HG03520 (cell line): ENCODE results near the gene UGGT2.
"Not testable (repeated sequence)": the region's sequence is repeated elsewhere in the genome, so short reads cannot be mapped to it uniquely, and the experiment has no call there.

Experiments used
- ATAC-seq: cut with Tn5 transposase; IDR thresholded peaks from one replicate; pipeline ENCODE4 v1.9.1; 2021; ENCODE audit warnings: mild to moderate bottlenecking, moderate library complexity; ENCODE audit not compliant: unreplicated experiment

The UGGT2 gene

DNA sequence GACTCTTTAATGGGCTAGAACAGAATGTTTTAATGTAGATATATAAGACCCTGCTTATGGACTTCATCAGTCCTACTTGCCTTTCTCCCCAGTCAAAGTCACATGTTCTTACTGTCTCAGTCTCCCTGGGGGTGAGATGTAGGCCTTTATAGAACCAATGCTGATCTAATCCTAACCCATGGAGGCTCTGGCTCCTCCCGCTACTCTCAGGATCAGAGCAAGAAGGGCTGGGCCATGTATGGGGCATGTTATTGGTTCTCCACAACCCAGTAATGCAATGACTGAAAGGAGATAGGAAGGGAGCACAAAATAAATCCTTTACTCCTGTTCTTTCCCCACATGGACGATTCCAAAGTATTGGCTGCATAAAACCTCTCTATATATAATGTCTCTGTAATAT, 82.3 kb downstream of the UGGT2 start:
- no peak for ATAC-seq

DNA sequence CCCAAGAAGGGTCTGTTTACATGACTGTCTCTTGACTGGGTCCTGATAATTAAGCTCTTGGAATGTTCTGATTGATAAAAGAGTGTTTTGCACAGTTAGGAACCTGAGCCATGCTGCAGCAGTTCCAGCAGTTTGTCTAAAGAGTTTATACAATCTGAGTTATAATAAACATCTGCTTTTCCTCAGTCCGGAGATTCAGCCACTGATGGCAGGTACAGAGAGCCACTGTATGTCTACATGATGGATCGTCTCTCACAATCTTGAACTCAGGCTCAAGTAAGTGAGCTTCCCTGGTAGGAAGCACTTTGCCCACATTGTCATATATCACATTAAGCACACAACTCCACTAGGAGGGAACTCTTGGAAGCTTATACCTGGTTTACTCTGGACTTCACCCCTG, 84.3 kb downstream of the UGGT2 start:
- no peak for ATAC-seq

- no peak for ATAC-seq
Observed at GRCh38 chr13:95957331-95957730, 95.9 kb downstream of the UGGT2 start.

DNA sequence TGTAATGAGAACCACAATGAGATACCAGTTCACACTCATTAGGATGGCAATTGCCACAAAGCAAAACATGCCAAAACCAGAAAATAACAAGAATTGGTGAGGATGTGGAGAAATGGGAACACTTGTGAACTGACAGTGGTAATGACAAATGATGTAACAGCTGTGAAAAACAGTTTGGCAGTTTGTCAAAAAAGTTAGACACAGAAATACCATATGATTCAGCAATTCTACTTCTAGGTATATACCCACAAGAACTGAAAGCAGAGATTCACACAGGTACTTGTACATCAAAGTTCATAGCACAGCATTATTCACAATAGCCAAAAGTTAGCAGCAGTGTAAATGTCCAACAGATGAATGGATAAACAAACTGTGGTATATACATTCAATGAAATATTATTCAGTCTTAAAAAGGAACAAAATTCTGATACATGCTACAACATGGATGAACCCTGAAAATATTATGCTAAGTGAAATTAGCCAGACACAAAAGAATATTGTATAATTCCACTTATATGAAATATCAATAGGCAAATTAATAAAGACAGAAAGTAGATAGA, 96.5 kb downstream of the UGGT2 start:
- no peak for ATAC-seq

GRCh38 chr13:95955719-95956118, 97.5 kb downstream of the UGGT2 start:
- no peak for ATAC-seq

DNA sequence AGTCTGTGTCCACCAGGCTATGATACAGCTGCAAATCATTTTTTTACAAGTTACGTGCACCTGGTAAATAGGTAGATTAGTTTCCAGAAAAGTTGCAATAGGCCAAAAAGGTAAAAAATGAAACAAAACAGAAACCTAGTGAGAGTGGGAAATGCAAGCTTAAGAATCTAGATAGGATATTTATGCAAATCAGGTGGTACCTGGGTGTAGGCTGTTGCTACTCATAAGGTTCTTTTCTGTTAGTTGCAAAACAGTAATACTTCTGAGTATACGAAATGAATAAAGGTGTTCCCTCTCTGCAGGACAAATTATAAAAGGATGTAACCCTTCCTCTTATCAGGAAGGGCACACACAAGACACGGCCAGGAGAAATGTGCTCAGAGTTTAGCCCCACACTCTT, 97.9 kb downstream of the UGGT2 start:
- ATAC-seq = peak; percentile 96

- no peak for ATAC-seq
Observed at GRCh38 chr13:95954266-95954665, 98.9 kb downstream of the UGGT2 start.

DNA sequence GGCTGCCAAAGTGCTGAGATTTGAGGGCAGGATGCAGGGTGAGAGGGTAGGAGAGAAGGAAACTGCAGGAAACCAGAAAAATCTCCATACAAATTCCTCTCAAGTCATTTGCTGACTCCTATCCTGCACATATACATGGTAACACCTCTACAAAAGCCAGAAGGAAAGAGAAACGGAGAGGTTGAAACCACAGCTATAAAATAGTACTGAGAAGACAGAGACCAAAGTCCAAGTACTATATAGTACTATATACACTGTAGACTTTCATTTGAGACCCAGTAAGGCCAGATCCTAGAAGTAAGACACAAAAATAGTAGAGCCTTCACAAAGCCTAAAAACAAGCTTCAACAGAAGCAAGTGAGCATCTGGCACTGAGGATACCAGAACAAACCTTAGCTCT, 103.1 kb downstream of the UGGT2 start:
- no peak for ATAC-seq

DNA sequence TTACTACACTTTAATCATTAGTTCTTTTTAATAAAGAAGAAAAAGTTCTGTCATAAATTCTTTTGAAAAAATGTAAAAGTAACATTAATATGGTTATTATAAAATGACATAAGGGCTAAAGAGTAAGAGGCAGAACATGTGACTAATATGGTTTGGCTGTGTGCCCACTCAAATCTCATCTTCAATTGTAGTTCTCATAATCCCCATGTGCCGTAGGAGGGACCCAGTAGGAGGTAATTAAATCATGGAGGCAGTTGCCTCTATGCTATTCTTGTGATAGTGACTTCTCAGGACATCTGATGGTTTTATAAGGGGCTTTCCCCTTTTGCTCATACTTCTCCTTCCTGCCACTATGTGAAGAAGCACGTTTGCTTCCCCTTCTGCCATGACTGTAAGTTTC, 104.5 kb downstream of the UGGT2 start:
- ATAC-seq = no peak

GRCh38 chr13:95937714-95938320, 115.4 kb downstream of the UGGT2 start:
- ATAC-seq = no peak

GRCh38 chr13:95931300-95932025, 121.7 kb downstream of the UGGT2 start:
- no peak for ATAC-seq

DNA sequence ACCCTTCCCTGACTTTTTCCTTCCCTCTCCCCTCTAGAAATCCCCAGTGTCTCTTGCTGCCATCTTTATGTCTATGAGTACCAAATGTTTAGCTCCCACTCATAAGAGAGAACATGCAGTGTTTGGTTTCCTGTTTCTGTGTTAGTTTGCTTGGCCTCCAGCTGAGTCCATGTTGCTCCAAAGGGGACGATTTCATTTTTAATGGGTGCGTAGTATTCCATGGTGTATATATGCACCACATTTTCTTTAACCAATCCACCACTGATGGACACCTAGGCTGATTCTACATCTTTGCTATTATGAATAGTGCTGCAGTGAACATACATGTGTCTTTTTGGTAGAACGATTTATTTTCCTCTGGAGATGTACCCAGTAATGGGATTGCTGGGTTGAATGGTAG, 123.8 kb downstream of the UGGT2 start:
- no peak for ATAC-seq

GRCh38 chr13:95928367-95928906, 124.8 kb downstream of the UGGT2 start:
- not testable (repeated sequence) for ATAC-seq

DNA sequence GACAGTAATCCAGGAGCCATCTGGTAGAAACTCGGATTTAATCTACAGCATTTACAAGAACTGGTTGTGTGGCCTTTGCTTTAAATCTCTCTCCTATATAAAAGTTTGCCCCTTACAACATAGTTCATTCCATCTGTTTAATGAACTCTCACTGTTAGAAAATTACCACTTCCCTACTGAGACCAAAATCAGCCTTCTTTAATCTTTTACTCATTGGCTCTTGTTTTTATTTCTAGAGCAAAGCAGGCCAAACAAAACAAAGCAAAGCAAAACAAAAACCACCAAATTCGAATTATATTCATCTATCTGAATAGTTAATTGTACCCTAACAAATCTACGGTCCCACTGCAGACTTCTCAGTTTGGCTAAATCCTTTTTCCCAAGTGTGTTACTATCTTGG, 127.0 kb downstream of the UGGT2 start:
- no peak for ATAC-seq

GRCh38 chr13:95924389-95924994, 128.7 kb downstream of the UGGT2 start:
- no peak for ATAC-seq

GRCh38 chr13:95921485-95921884, 131.7 kb downstream of the UGGT2 start:
- no peak for ATAC-seq

GRCh38 chr13:95920485-95920884, 132.7 kb downstream of the UGGT2 start:
- ATAC-seq = no peak

- ATAC-seq = no peak
Observed at GRCh38 chr13:95918860-95919259, 134.3 kb downstream of the UGGT2 start.

DNA sequence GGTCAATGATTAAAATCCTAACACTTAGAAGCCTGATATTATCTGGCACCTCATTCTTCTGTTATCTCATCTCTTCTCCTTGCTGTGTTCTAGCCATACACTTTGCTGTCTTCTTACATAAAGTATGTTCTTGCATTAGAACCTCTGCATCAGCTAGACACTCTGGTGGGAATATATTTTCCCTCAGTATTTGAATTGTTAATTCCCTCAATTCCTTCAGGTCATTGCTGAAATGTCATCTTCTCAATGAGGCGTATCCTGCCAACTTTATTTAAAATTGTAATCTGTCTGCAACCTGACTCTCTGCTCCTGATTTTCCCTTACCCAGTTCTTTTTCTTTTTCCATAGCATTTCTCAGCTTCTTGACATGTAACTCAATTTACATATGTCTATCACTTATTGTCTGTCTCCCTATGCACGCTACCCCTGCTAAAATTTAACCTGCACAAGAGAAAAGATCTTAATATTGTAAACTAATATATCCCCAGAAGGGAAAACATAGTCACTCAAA, 138.2 kb downstream of the UGGT2 start:
- ATAC-seq = no peak

- ATAC-seq = no peak
Observed at GRCh38 chr13:95906999-95907398, 146.2 kb downstream of the UGGT2 start.

GRCh38 chr13:95903569-95903968, 149.6 kb downstream of the UGGT2 start:
- ATAC-seq = no peak

- no peak for ATAC-seq
Observed at GRCh38 chr13:95902741-95903140, 150.5 kb downstream of the UGGT2 start.
